ENCODE measurements around the gene CCL2.
"Not testable (repeated sequence)": the region's sequence is repeated elsewhere in the genome, so short reads cannot be mapped to it uniquely, and the experiment has no call there.

GRCh38 chr17:34227293-34227692 lies 27.8 kb upstream of the CCL2 start:
- not testable (repeated sequence) for TF ChIP-seq CTCF (conservative IDR thresholded peaks at IDR 0.05; ENCODE audit: low read depth, low read length); EZH2phosphoT487 (IDR thresholded peaks at IDR 0.05; ENCODE audit: borderline replicate concordance, low read length); EZH2 (IDR thresholded peaks at IDR 0.05; ENCODE audit: low read length, unreplicated experiment)

Data from PC-3 (cell line).